DMS114 treated with DMSO at 0.1 percent for 48 hours (cell line): ENCODE data around the gene ALDH2.
A peak's percentile ranks its signal among the peaks of the same experiment; 100 is the strongest.
"Not testable (repeated sequence)": the region's sequence is repeated elsewhere in the genome, so short reads cannot be mapped to it uniquely, and the experiment has no call there.

Source experiments
- DNase-seq: peaks from one replicate; lab custom pipeline; 2025; ENCODE audit not compliant: unreplicated experiment; lab: John Stamatoyannopoulos, UW

ALDH2 gene

GRCh38 chr12:111758120-111758561 is 8.6 kb upstream of the ALDH2 start:
- no peak for DNase-seq

DNA sequence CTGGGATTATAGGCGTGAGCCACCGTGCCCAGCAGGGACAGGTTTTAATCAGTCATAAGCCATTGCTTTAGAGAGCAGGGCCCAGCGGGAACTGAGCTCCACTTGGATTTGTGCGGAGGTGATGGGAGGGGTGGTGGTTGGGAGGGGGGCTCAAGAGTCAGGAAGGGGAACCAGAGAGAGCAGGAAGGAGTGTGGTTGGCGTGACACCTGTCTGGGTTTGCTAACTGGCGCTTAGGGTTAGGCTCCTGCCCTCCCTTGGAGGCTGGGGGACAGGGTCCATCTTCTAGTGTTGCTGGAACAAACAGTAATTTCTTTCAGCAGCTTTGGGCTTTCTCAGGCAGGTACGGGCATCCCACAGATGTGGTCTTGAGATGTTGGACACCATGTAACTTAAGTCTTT is 7.5 kb upstream of the ALDH2 start:
- no peak for DNase-seq

DNA sequence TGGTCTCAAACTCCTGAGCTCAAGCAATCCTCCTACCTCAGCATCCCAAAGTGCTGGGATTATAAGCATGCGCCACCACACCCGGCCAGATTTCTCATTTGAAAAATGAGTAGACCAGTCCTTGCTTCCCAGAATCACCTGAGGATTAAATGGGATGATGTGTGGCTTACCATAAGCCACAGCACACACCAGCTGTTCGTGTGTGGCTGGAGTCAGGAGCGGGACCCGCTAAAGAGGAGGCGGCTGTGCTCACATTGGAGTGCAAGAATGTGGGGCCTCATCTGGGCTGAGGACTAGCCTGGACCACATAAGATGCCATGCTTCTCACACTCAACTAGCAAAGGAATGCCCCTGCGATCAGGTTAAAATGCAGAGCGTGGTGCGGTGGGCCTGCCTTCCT is 6.7 kb upstream of the ALDH2 start:
- no peak for DNase-seq

DNA sequence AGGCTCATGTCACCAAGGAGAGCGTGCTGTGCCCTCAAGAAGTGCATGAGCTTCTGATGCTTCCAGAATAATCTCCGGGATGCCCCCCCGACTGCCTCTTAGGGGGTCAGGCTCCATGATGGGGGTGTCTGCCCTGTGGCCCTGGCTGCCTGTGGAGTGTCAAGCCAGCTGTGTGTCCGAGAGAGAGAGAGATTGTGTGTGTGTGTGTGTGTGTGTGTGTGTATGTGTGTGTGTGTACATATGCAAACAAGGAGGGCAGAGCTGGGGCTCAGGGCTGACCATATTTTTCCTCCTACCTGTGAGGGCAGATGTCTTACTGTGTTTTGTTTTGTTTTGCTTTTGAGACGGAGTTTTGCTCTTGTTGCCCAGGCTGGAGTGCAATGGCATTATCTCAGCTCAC is 5.6 kb upstream of the ALDH2 start:
- DNase-seq = no peak

GRCh38 chr12:111761706-111762105 is 5.0 kb upstream of the ALDH2 start:
- no peak for DNase-seq

GRCh38 chr12:111763552-111763951 is 3.2 kb upstream of the ALDH2 start:
- DNase-seq = not testable (repeated sequence)

GRCh38 chr12:111764120-111764821 is 2.5 kb upstream of the ALDH2 start:
- DNase-seq = no peak

DNA sequence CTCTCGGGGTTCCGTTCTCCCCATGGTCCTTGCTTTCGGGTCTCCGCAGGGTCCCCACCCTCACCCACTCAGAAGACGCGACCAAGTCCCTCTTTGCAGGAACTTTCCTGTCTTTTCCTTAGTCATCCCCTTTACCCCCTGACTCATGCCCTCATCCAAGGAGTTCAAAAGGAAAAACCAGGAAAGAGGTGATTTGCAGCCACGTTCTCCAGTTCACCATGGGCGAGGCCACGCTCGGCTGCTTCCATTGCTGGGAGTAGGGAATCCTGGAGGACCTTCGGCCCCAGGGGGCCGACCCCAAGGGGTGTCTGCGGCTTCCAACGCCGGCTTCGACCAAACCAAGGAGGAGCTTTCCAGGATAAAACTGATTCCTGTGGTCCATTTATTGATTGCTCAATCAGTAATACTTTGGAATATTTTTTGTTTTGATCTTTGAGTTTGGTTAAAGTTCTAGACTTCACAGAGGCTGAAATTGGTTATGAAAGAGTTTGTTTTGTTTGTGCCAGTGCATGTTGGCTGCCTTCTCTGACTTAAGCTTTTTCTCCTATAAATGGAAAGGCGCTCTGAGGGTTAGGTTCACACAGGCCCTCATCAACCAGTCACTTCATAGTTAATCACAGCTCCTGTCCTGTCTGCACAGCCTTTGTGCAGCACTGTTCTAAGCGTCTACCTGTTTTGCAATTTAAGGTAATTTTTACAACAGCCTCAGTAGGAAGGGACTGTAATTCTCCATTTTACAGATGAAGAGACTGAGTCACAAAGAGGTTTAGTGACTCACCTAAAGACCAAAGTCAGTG is 827 bp downstream of the ALDH2 start:
- DNase-seq = peak; percentile 28

DNA sequence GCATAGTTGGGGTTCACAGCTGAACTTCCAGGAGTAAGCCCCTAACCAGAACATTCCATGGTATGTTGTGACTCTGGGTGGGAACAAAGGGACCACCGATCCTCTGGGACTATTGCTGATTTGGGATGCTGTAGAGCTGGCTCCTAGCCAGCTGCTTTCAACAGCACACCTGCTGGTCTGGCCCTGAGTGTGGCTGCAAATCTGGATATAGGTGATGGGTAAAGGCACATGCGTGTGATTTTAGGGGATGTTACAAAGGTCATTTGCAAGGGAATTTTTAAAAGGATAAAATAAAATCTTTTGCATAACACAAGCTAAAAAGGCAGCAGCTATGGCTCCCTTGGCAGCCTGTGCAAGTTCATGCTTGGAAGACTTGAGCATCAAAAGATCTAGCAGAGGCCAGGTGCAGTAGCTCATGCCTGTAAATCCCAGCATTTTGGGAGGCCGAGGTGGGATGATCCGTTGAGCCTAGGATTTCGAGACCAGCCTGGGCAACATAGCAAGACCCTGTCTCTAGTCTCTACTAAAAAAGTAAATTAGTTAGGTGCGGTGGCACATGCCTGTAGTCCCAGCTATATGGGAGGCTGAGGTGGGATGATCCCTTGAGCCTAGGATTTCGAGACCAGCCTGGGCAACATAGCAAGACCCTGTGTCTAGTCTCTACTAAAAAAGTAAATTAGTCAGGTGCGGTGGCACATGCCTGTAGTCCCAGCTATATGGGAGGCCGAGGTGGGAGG is 1.6 kb downstream of the ALDH2 start:
- DNase-seq = no peak

DNA sequence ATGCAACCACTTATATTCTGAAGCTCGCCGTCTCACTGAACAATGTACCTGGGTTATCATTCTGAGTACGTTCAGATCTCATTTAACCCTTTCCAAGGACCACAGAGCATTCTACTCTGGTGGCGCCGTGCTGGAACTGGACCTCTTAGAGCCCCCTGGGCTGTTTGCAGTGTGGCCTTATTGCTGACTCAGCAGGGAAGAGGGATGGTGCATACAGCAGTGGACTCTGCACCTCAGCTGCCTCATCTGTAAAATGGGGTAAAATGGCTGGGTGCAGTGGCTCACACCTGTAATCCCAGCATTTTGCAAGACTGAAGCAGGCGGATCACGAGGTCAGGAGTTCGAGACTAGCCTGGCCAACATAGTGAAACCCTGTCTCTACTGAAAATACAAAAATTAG is 2.9 kb downstream of the ALDH2 start:
- DNase-seq = no peak

GRCh38 chr12:111773801-111774551 is 7.2 kb downstream of the ALDH2 start:
- DNase-seq = no peak

GRCh38 chr12:111775205-111776193 is 8.8 kb downstream of the ALDH2 start:
- no peak for DNase-seq

GRCh38 chr12:111776836-111777344 is 10.2 kb downstream of the ALDH2 start:
- no peak for DNase-seq

DNA sequence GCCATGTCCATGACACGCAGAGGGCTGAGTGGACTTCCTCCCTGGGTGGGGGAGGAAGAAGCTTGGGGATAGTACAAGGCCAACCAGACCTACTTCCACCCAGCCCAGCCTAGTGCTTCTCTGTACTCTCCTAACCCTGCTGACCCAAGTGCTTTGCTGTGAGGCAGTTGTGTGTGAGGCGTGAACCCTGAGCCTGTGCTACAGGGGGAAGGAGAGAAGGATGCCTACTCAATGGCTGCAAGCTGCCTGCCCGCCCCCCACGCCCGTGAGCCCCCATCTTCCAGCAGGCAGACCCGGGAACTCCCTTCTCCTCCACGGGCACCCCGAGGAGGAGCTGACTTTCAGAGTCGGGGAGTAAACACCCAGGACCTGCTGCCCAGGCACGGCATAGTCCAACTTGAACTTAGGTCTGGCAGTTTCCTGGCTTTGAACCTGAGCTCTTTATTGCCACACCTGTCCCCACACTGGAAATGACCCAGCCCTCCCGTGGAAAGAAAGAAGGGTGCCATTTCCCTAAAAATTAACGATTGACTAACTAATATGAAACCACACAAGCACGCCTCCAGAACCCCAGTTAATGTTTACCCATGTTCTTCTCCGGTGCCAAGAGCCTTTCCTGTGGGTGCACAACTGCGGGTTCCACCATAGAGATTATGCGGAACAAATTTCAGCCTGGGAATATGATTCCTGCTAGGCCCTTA is 10.8 kb downstream of the ALDH2 start:
- DNase-seq = no peak

- DNase-seq = no peak
Observed at GRCh38 chr12:111780166-111780565, 13.4 kb downstream of the ALDH2 start.

DNA sequence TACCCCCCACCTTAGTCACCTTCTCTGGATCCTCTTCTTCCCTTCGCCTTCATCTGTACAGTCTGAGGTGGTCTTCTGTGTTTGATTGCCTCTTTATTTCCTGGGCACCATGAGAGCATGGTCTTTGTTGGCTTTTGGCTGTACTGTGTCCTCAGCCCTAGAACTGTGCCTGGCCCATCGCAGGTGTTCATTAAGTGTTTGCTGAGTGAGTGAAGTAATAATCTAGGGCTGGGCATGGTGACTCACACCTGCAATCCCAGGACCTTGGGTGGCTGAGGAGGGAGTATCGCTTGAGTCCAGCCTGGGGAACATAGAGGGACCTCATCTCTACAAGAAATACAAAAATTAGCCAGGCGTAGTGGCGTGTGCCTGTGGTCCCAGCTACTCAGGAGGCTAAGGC is 13.9 kb downstream of the ALDH2 start:
- no peak for DNase-seq

DNA sequence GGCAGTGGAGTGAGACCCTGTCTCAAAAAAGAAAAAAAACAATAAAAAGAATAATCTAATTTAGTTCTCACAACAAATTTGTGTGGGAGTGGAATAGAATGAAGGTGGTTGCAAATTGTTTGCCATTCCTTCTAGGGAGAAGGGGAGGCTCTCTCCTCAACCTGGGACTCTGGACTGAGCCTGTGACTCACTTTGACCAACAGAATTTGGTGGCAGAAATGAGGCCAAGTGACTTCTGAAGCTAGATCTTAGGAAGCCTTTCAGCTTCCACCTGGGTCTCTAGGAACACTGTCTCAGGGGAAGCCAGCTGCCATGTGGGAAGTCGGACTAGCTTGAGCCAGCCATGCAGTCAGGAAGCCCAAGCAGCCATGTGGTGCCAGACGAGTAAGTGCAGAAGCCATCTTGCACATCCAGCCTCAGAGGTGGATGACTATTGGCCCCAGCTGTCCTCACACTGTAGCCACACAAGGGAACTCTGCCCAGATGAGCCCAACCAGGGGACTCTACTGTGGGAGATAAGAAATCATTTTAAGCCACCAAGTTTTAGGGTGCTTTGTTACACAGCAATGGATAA is 14.4 kb downstream of the ALDH2 start:
- DNase-seq = no peak

DNA sequence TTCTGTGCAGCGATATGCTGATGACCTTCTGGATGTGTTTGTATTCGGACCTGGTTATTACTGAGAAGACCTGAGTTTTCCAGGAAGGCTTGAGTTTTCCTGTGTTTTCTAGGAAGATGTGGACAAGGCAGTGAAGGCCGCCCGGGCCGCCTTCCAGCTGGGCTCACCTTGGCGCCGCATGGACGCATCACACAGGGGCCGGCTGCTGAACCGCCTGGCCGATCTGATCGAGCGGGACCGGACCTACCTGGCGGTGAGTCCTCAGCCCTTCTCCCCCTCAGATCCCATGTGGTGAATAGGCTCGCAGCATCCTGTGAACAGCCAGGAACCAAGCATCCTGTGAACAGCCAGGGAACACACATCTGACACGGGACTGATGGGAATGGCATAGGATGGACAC is 16.3 kb downstream of the ALDH2 start:
- DNase-seq = no peak

DNA sequence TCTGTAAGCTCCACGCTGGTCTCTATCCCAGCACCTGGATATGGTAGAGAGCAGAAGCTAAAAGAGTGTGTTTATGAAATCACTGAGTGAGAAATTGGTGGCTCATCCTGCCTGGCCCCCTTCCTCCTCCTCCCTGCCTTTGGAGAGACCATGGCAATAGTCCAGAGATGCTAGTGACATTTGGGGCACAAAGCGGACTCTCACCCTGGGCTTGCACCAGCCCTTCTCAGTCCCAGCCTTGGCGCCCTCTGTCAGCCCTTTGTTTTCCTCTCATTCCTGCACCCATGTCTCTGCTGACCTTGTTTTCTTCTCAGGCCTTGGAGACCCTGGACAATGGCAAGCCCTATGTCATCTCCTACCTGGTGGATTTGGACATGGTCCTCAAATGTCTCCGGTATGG is 18.2 kb downstream of the ALDH2 start:
- DNase-seq = no peak
